ENCODE measurements around the gene CPLANE2. TPM values are rescaled to one million over a fixed set of nuclear protein-coding genes. Genes with fewer than 3 reads are reported as not detected.

CPLANE2 gene
- total RNA-seq, 1 experiment from 2014 or later = 4.5 TPM

- BruUV-seq (replicated peaks) = no TSS peak
- intact Hi-C loops (cut with micrococcal nuclease; ENCODE audit: unreplicated experiment) = no loop called here
- TF ChIP-seq CTCF (conservative IDR thresholded peaks at IDR 0.05) (no peak), EZH2 (IDR thresholded peaks at IDR 0.05; ENCODE audit: low read depth) (no peak)
- Histone ChIP-seq H3K27ac (no peak overlapping the region), H3K79me2 (ENCODE audit: low read depth) (peaks cover 3% of the 10 kb centered on the region; the same call in 1 of the 2 replicates), H4K20me1 (ENCODE audit: insufficient read depth) (no peaks in the 10 kb centered on the region), H3K9me3 (ENCODE audit: insufficient read depth, low read depth) (no peaks in the 10 kb centered on the region), H2AFZ (no peak overlapping the region), H3K4me1 (replicated peaks; ENCODE audit: insufficient read depth) (peaks cover 16% of the 10 kb centered on the region), H3K36me3 (ENCODE audit: low read depth) (no peaks in the 10 kb centered on the region), H3K4me3 (no peak overlapping the region), H3K9me2 (ENCODE audit: insufficient read depth) (no peaks in the 10 kb centered on the region), H3F3A (ENCODE audit: insufficient read depth, low read depth) (peaks cover 5% of the 10 kb centered on the region; the same call in 1 of the 2 replicates), H3K4me2 (no peak overlapping the region), H3K27me3 (ENCODE audit: insufficient read depth, low read depth) (no peaks in the 10 kb centered on the region)
- no peak for DNase-seq
- ChIA-PET POLR2A (ENCODE audit: unreplicated experiment) (no interaction called here), CTCF (no interaction called here)
Measured at GRCh38 chr1:16204216-16204615, 32.8 kb downstream of the CPLANE2 start.

DNA sequence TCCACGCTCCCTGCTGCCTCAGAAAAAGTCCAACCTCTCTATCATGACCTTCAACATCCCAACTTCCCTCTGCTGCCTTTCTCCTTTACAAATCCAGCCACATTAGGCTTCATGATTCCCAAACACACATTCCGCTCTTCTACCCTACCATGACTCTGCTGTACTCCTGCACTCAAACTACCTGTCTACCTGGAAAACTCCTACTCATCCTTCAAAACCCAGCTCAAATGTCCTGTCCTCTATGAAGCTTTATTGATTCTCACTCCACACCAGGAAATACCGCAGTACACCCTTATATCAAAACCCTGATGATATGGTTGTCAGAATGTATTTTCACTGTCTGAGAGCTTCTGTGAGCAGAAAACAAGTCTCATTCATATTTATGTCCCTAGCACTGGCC, 33.4 kb downstream of the CPLANE2 start:
- ChIA-PET CTCF (no interaction called here), POLR2A (ENCODE audit: unreplicated experiment) (no interaction called here)
- no TSS peak for BruUV-seq (replicated peaks)
- peaks cover 5% of the 10 kb centered on the region; the same call in 1 of the 2 replicates for H3F3A ChIP-seq (ENCODE audit: insufficient read depth, low read depth)
- peaks cover 10% of the 10 kb centered on the region for H3K4me1 ChIP-seq (replicated peaks; ENCODE audit: insufficient read depth)
- no peak for TF ChIP-seq CTCF (conservative IDR thresholded peaks at IDR 0.05)
- TF ChIP-seq EZH2 (IDR thresholded peaks at IDR 0.05; ENCODE audit: low read depth) = no peak
- H3K4me2 ChIP-seq = no peak overlapping the region
- intact Hi-C loops (cut with micrococcal nuclease; ENCODE audit: unreplicated experiment) = no loop called here
- no peaks in the 10 kb centered on the region for H3K9me2 ChIP-seq (ENCODE audit: insufficient read depth)
- H3K36me3 ChIP-seq (ENCODE audit: low read depth) = no peaks in the 10 kb centered on the region
- no peaks in the 10 kb centered on the region for H3K27me3 ChIP-seq (ENCODE audit: insufficient read depth, low read depth)
- no peak overlapping the region for H3K27ac ChIP-seq
- no peak overlapping the region for H2AFZ ChIP-seq
- H3K4me3 ChIP-seq = no peak overlapping the region
- H3K79me2 ChIP-seq (ENCODE audit: low read depth) = peaks cover 3% of the 10 kb centered on the region; the same call in 1 of the 2 replicates
- DNase-seq = no peak
- no peaks in the 10 kb centered on the region for H3K9me3 ChIP-seq (ENCODE audit: insufficient read depth, low read depth)
- H4K20me1 ChIP-seq (ENCODE audit: insufficient read depth) = no peaks in the 10 kb centered on the region

- BruUV-seq (replicated peaks) = no TSS peak
- ChIA-PET CTCF (interaction anchor here (0.7 kb wide), 1 partner anchor 142 kb away, joined by 6 read pairs; no protein-coding TSS in a partner anchor), POLR2A (ENCODE audit: unreplicated experiment) (no interaction called here)
- H3K4me2 ChIP-seq = no peak overlapping the region
- H2AFZ ChIP-seq = no peak overlapping the region
- H3K27ac ChIP-seq = no peak overlapping the region
- peaks cover 5% of the 10 kb centered on the region; the same call in 1 of the 2 replicates for H3F3A ChIP-seq (ENCODE audit: insufficient read depth, low read depth)
- no peaks in the 10 kb centered on the region for H3K4me1 ChIP-seq (replicated peaks; ENCODE audit: insufficient read depth)
- TF ChIP-seq EZH2 (IDR thresholded peaks at IDR 0.05; ENCODE audit: low read depth) (no peak), CTCF (conservative IDR thresholded peaks at IDR 0.05) (no peak)
- no peaks in the 10 kb centered on the region for H3K36me3 ChIP-seq (ENCODE audit: low read depth)
- intact Hi-C loops (cut with micrococcal nuclease; ENCODE audit: unreplicated experiment) = no loop called here
- H3K4me3 ChIP-seq = no peak overlapping the region
- H3K9me3 ChIP-seq (ENCODE audit: insufficient read depth, low read depth) = no peaks in the 10 kb centered on the region
- H3K27me3 ChIP-seq (ENCODE audit: insufficient read depth, low read depth) = no peaks in the 10 kb centered on the region
- H3K79me2 ChIP-seq (ENCODE audit: low read depth) = peaks cover 3% of the 10 kb centered on the region; the same call in 1 of the 2 replicates
- DNase-seq = no peak
- H4K20me1 ChIP-seq (ENCODE audit: insufficient read depth) = no peaks in the 10 kb centered on the region
- H3K9me2 ChIP-seq (ENCODE audit: insufficient read depth) = no peaks in the 10 kb centered on the region
Measured at GRCh38 chr1:16202281-16203210, 34.4 kb downstream of the CPLANE2 start.
